OCI-LY3 (cell line): ENCODE measurements around the gene CCDC90B.

Experiments
- H2AFZ ChIP-seq: fragments of 200-600, 300-600 bp; shearing (Covaris generic); 2 replicates; pipeline ENCODE4 v1.6.0; 2014; ENCODE audit warnings: antibody characterized with exemption, low read depth, low read length
- H3K27ac ChIP-seq: fragments of 200-600, 300-600 bp; sonication (generic); 2 replicates; pipeline ENCODE4 v1.5.1; 2014; ENCODE audit warnings: mild to moderate bottlenecking, low read length, moderate library complexity, mixed read lengths
- H3K27me3 ChIP-seq: fragments of 200-600, 300-600 bp; sonication (generic); 2 replicates; pipeline ENCODE4 v1.6.1; 2014; ENCODE audit warnings: low read depth, low read length, mixed read lengths
- H3K36me3 ChIP-seq: fragments of 200-600, 300-600 bp; sonication (generic); replicated peaks from 2 replicates; pipeline ENCODE3; 2014; ENCODE audit warnings: low read depth, low read length, mixed read lengths
- H3K4me1 ChIP-seq: fragments of 300-600, 200-600 bp; sonication (generic); 2 replicates; pipeline ENCODE4 v1.6.1; 2014; ENCODE audit warnings: low read length, mixed read lengths
- H3K4me2 ChIP-seq: fragments of 200-600, 300-600 bp; sonication (generic); 2 replicates; pipeline ENCODE4 v1.6.1; 2014; ENCODE audit warnings: low read length, mixed read lengths
- H3K4me3 ChIP-seq: fragments of 300-600, 200-600 bp; sonication (generic); 2 replicates; pipeline ENCODE4 v1.5.1; 2014; ENCODE audit warnings: antibody characterized with exemption, mild to moderate bottlenecking, low read length, moderate library complexity
- H3K79me2 ChIP-seq: fragments of 300-600, 200-600 bp; shearing (Covaris generic); 2 replicates; pipeline ENCODE4 v1.6.1; 2014; ENCODE audit warnings: mild to moderate bottlenecking, low read length, mixed read lengths
- H3K9ac ChIP-seq: fragments of 300-600, 200-600 bp; shearing (Covaris generic); 2 replicates; pipeline ENCODE4 v1.6.0; 2014; ENCODE audit warnings: mild to moderate bottlenecking, low read length, moderate library complexity
- H3K9me3 ChIP-seq: fragments of 200-600, 300-600 bp; shearing (Covaris generic); 2 replicates; pipeline ENCODE4 v1.6.1; 2014; ENCODE audit warnings: low read length, mixed read lengths; ENCODE audit not compliant: insufficient read depth
- H4K20me1 ChIP-seq: fragments of 200-600, 300-600 bp; sonication (generic); 2 replicates; pipeline ENCODE4 v1.6.1; 2016; ENCODE audit warnings: low read length, mixed read lengths; ENCODE audit not compliant: insufficient read depth
- CTCF ChIP-seq: fragments of 200-600, 300-600 bp; sonication (generic); IDR thresholded peaks from 2 replicates; pipeline ENCODE4 v1.5.1; 2014; ENCODE audit warnings: antibody characterized with exemption, low read length, low read depth
- EZH2phosphoT487 ChIP-seq: fragments of 200-600 bp; shearing (Covaris generic); IDR thresholded peaks from 2 replicates; pipeline ENCODE4 v1.6.1; 2018; ENCODE audit warnings: antibody characterized with exemption, mixed run types, low read depth

Gene CCDC90B

DNA sequence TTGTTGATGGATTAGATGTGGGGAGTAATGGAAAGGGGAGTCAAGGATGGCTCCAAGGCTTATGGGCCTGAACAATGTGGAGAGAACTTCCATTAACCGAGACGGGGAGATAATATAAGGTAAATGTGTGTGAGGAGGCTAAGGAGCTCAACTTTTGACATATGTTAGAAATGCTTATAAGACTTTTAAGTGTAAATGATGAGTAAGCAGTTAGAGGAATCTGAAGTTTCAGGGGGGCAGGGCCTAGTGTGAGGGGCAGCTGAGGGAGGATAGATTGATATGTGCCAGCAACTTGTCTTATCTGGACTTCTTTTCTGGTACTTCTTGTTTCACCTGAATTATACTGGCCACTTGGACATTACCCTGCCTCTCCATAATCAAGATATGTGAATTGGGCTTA, 62.7 kb downstream of the CCDC90B start:
- H3K36me3 ChIP-seq = no peaks in the 10 kb centered on the region
- TF ChIP-seq EZH2phosphoT487 (no peak), CTCF (no peak)
- no peaks in the 10 kb centered on the region for H3K79me2 ChIP-seq
- H3K9ac ChIP-seq = no peak overlapping the region
- H2AFZ ChIP-seq = no peak overlapping the region
- H3K4me2 ChIP-seq = no peak overlapping the region
- no peaks in the 10 kb centered on the region for H3K4me1 ChIP-seq
- no peaks in the 10 kb centered on the region for H4K20me1 ChIP-seq
- no peak overlapping the region for H3K4me3 ChIP-seq
- no peaks in the 10 kb centered on the region for H3K9me3 ChIP-seq
- H3K27ac ChIP-seq = no peak overlapping the region
- H3K27me3 ChIP-seq = 0 out of 2 replicates have a peak, but pooled peaks cover 3% of the 10 kb centered on the region

- no peaks in the 10 kb centered on the region for H3K4me1 ChIP-seq
- no peaks in the 10 kb centered on the region for H3K79me2 ChIP-seq
- no peak overlapping the region for H3K27ac ChIP-seq
- H3K9ac ChIP-seq = no peak overlapping the region
- no peak overlapping the region for H2AFZ ChIP-seq
- no peak overlapping the region for H3K4me2 ChIP-seq
- H3K4me3 ChIP-seq = no peak overlapping the region
- H4K20me1 ChIP-seq = no peaks in the 10 kb centered on the region
- TF ChIP-seq CTCF = no peak
- TF ChIP-seq EZH2phosphoT487 = no peak
- H3K9me3 ChIP-seq = no peaks in the 10 kb centered on the region
- H3K27me3 ChIP-seq = 0 out of 2 replicates have a peak, but pooled peaks cover 3% of the 10 kb centered on the region
- no peaks in the 10 kb centered on the region for H3K36me3 ChIP-seq
These were observed 63.7 kb downstream of the CCDC90B start for GRCh38 chr11:83222499-83222898.

DNA sequence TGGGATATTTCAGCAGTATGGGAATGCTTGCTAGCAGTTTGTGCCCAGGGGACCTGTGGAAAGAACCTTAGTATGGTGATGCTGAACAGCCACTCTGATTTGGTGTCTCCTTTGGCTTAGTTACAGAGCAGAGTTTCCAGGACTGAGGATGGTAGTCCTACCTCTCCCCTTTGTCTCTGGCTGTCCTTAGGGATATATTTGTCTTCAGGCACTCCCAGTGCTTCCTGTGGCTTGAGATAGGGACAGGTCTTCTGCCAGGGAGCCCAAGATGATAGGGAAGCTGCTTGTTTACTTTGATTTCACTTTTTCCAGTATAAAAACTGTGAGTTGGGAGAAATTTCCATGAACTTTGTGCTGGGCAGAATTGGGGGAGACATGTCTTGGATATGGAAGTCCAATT, 64.5 kb downstream of the CCDC90B start:
- TF ChIP-seq EZH2phosphoT487 = no peak
- TF ChIP-seq CTCF = no peak
- Histone ChIP-seq H3K27me3 (0 out of 2 replicates have a peak, but pooled peaks cover 3% of the 10 kb centered on the region), H3K36me3 (no peaks in the 10 kb centered on the region), H3K27ac (no peak overlapping the region), H4K20me1 (no peaks in the 10 kb centered on the region), H2AFZ (no peak overlapping the region), H3K79me2 (no peaks in the 10 kb centered on the region), H3K4me3 (no peak overlapping the region), H3K4me1 (no peaks in the 10 kb centered on the region), H3K4me2 (no peak overlapping the region), H3K9ac (no peak overlapping the region), H3K9me3 (no peaks in the 10 kb centered on the region)

- H3K4me2 ChIP-seq = no peak overlapping the region
- H3K9ac ChIP-seq = no peak overlapping the region
- H3K79me2 ChIP-seq = no peaks in the 10 kb centered on the region
- no peak overlapping the region for H2AFZ ChIP-seq
- H3K27me3 ChIP-seq = 0 out of 2 replicates have a peak, but pooled peaks cover 3% of the 10 kb centered on the region
- no peaks in the 10 kb centered on the region for H4K20me1 ChIP-seq
- no peaks in the 10 kb centered on the region for H3K36me3 ChIP-seq
- no peaks in the 10 kb centered on the region for H3K4me1 ChIP-seq
- no peak overlapping the region for H3K4me3 ChIP-seq
- H3K27ac ChIP-seq = no peak overlapping the region
- TF ChIP-seq EZH2phosphoT487 (no peak), CTCF (no peak)
- no peaks in the 10 kb centered on the region for H3K9me3 ChIP-seq
These were observed 65.9 kb downstream of the CCDC90B start for GRCh38 chr11:83220260-83220659.
